Activated naive CD4-positive, alpha-beta T cell treated with anti-CD3 and anti-CD28 coated beads, Interleukin-2, amount 50 U/mL, for 16 hours (primary cell): ENCODE results near the gene CDC42SE2.
A peak's percentile ranks its signal among the peaks of the same experiment; 100 is the strongest.

Experiments used
- DNase-seq: peaks from one replicate; pipeline ENCODE4 v3.0.0-alpha.2; 2020

Gene CDC42SE2, protein sequence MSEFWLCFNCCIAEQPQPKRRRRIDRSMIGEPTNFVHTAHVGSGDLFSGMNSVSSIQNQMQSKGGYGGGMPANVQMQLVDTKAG

DNA sequence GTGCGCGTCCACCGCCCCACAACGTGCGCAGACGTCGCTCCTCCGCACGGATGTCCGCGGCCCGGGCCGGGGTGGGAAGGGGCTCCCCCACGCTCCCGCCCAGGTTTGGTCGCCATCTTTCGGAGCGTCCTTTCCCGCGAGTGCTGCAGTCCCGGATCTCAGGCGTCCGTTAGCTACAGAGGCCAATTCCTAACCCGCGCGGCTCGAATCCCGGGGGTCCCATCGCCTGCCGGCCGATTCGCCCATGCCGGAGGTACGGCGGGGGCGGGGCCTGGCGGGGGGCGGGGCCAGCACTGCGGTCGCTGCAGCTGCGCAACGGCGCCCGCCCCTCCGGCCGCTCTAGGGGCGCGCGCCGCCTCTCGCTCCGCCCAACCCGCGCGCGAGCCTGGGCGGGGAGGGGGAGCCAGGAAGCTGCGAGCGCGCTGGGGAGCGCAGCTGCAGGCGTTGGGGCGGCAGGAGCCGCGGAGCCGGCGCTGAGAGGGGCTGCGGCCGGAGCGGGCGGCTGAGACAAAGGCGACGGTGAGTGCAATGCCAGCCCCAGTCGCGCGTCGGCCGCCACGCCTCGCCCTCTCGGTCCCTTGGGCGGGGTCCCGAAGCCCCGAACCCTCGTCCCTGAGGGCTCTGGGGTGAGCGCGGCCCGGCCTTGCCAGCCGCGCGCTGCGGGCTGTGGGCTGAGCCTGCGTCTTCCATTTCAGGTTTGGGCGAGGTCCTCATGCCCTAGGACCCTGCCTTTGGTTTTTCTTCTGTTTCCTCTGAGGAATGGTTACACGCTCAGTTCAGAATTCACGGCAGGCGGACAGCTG lies at the start of gene CDC42SE2:
TSS of gene CDC42SE2 (plus strand) at position 406 of the 803 bp plus-strand sequence. CDS start 95,441 bp downstream, outside the sequence.
- peak; percentile 88 for DNase-seq

DNA sequence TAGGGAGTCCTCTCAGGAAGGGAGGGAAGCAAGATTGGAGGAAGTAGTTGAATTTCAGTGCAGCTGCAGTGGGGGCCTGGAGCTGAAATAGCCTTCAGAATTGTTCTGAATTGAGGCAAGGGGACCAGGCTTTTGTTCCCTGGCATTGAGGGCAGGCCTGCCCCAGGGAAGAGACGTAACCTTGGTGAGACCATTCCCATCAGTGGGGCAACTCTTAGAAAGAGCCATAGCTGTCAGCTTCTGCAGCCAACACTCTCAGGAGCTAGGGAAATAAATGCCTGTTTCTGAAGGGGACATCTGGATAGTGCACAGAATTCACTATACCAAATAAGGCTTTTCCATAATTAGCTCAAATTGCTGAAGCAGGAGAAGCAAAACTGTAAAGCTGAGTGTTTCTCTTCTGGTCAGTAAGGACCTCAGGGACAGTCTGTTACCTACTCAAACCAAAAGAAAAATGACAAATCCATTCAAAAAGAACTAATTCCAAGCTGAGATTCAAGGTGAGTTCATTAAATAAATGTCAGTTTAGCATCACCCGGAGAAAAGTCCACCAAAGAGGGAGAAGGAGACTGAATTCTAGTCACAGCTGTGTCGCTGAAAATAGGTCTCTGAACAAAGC lies 49.1 kb upstream of the CDC42SE2 start:
- no peak for DNase-seq

DNA sequence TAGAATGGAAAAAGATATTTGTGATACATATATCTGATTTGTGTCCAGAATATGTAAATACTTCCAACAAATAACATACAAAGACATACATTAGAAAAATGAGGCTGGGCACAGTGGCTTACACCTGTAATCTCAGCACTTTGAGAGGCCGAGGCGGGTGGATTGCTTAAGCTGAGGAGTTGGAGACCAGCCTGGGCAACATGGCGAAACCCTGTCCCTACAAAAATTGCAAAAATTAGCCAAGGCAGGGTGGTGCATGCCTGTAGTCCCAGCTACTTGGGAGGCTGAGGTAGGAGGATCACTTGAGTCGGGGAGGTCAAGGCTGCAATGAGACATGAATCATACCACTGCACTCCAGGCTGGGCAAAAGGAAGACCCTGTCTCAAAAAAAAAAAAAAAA lies 46.1 kb upstream of the CDC42SE2 start:
- DNase-seq: no peak

DNA sequence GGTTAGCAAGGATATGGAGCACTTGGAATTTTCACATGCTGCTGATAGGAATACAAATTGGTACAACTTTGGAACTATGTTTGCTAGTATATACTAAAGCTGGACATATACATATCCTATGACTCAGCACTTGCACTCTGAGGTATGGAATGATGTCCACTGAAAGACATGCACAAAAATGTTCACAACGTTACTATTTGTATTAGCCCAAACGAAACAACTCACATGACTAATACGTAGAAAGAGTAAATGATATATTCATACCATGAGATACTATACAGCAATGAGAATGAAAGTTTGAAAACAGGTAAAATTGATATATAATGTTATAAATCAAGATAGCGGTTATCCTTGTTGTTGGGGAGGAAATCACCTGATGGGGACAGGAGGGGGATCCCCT lies 45.5 kb upstream of the CDC42SE2 start:
- no peak for DNase-seq

DNA sequence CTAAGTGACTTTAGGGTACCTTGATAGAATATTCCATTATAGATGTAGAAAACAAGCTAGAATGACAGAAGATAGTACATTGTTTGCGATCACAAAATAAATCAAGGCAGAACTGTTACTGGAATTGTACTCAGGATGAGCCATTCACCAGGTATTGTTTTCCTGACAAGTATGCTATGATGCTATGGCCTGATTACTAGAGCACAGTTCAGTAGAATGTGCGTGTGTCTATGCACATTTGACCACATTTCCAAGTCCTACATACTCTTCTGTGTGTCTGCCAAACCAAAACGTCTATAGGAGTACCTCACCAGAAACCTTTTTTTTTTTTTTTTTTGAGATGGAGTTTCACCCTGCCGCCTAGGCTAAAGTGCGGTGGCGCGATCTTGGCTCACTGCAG lies 43.3 kb upstream of the CDC42SE2 start:
- DNase-seq: no peak

DNA sequence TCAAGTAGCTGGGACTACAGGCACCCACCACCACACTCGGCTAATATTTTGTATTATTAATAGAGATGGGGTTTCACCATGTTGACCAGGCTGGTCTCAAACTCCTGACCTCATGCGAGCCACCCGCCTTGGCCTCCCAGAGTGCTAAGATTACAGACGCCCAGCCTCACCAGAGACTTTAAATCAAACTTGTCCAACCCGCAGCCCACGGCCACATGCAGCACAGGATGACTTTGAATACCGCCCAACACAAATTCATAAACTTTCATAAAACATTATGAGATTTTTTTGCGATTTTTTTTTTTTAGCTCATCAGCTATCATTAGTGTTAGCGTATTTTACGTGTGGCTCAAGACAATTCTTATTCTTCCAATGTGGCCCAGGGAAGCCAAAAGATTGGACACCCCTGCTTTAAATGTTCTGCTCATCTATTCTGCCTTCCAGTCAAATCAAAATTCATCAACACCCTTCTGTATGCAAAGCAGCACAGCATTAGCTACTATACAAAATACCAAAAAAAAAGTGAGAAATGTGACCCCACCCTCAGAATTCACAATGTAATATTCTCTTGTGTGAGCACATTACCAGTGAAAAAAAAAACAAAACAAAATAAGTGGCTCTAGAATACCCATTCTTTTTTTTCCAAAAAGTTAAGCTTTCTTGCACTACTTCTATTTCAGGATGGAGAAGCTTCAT lies 42.7 kb upstream of the CDC42SE2 start:
- DNase-seq: no peak

DNA sequence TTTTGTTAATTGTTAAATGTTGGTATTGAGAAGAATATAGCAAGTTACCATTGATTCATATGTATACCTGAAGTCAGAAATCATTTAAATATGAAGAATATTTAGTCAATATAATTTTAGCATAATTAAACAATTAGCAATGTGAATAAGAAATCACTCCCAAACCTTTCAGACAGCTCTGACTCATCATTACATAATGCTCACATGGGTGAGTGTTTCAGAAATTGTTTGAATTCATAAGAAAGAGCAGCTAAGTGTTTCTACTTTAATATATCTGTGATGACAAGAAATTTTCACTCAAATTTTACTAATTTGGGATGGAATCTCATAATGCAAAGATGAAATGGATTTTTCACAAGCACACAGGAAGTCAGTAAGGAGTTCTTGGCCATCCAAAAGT lies 42.0 kb upstream of the CDC42SE2 start:
- no peak for DNase-seq

DNA sequence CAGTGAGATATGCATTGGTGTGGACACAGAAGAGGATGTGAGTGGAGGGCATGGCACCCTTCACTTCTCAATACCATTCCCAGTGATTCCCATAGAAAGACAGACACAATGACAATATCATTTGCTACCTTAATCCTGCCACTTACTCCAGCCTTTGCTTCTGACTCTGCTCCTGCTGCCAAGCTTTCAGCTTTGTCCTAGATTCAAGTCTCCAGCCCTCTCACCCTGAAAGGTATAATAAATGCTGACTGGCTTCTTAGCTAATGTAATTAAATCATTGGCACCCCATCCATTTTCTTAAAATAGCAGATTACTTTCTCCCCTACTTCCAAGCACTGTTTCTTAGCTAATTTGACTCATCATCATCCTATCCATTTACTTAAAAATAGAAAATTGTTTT lies 41.1 kb upstream of the CDC42SE2 start:
- no peak for DNase-seq

DNA sequence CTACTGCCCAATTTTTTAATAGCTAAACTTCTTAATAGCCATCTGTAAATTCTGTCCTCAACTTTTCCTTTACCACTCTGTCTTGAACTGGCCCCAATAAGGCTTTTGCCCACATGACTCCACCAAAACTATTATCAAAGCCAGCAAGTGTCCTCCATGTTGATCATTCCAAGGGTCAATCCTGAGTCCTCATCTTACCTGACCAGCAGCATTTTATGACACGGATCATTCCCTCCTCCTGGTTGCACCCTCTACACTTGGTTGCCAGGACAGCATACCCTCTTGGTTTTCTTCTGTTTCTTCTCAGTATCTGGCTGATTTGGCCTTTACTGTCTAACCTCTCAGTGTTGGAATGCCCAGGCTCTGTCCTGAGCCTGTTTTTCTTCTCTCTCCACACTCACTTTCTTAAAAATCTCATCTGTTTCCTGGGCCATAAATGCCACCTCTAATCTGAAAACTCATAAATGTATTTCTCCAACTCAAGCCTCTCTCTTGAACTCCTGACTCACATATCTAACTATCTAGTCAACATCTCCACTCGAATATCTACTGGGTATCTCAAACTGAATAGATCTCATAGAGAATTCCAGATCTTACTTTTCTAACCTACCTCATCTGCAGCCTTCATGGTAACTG lies 40.0 kb upstream of the CDC42SE2 start:
- no peak for DNase-seq

DNA sequence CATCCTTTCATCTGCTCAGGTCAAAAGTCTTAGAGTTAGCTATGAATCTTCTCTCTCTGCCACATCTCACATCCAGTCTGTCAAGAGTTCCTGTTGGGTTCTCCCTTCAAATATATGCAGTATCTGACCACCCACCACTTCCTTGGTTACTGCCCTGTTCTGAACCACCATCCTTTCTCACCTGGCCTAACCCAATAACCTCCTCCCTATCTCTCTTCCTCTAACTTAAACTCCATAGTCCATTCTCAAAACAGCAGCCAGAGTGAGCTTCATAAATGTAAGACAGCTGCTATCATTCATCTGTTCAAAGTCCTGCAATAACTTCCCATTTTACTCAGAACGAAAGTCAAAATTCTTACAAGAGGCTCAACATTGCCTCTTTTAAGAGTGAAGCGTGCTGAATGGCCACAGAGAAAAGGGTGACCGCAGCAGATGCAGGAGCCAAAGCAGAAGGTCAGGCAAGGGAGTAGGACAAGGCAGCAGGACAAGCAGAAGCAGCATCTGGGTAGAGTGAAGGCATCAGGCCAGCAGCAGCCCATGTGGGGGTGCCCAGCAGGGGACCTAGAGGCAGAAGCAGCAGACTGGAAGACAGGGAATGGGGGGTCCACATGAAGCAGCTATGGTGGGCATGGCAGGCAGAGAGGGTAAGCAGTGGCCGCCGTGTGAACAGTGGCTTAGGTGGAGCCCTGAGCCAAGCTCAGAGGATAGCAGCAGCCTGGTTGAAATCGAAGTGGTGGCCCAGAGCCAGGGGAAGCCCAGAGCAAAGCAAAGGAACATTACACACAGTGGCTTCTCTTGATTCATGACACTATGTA lies 39.3 kb upstream of the CDC42SE2 start:
- no peak for DNase-seq

DNA sequence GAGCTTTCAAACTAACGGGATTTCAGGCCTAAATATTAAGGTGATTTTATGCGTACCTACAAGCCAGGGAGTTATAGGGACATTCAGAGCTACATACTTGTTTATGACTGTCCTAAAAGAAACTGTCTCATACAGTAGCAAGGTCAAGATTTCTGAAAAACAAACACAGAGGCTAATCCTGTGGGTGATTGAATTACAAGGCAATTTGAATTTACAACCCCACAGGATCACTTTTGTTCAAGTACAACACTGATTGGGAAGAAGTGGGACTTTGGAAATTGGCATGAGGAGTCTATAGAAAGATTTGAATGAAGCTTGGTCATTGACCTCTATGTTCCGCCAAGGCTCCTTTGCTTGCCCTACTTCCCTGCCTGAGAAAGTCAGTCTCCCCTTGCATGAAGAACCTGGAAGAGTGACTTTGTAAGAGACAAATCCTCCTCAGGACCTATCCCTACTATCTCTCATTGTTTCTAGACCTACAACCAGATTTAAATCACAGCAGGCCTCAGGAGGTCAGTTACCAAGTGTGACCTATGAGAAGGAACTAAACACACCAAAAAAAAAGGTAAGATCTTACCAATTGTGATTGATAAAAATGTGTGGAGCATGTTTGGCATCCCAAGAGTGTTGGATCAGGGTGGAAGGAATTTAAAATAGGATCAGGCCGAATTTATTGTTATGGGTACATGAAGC lies 38.4 kb upstream of the CDC42SE2 start:
- no peak for DNase-seq

DNA sequence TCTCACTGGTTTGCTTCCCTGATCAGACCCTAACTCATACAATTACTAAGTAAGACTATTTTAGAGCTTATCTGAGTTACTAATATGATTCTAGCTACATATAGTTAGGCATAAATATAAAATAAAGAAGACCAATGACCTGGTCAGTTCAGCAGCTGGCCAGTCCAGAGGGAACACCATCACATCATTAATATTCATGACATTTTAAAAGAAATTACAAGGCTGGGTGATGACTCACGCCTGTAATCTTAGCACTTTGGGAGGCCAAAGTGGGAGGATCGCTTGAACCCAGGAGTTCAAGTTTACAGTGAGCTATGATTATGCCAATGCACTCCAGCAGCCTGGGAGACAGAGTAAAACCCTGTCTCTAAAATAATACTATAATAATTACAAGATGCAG lies 37.0 kb upstream of the CDC42SE2 start:
- DNase-seq: no peak

DNA sequence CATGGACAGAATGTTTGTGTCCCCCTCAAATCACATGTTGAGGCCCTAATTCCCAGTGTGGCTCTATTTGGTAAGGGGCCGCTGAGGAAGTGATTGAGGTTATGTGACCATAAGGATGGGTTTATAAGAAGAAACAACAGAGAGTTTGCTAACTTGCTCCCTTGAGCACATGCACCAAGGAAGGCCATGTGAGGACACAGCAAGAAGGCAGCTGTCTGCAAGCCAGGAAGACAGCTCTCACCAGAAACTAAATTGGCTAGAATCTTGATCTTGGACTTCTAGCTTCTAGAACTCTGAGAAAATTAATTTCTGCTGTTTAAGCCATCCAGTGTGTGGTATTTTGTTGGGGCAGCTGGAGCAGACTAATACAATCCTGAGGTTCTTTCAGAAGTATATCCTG lies 35.2 kb upstream of the CDC42SE2 start:
- no peak for DNase-seq

DNA sequence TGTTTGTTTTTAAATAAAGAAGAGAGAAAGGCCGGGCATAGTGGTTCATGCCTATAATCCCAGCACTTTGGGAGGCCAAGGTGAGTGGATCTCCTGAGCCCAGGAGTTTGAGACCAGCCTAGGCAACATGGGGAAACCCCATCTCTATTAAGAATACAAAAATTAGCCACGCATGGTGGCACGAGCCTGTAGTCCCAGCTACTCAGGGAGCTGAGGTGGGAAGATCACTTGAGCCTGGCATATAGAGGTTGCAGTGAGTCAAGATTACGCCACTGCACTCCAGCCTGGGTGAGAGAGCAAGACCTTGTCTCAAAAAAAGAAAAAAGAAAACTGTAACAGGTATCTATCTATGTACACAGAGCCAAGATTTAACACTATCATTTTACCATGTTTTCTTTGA lies 34.2 kb upstream of the CDC42SE2 start:
- DNase-seq: no peak

DNA sequence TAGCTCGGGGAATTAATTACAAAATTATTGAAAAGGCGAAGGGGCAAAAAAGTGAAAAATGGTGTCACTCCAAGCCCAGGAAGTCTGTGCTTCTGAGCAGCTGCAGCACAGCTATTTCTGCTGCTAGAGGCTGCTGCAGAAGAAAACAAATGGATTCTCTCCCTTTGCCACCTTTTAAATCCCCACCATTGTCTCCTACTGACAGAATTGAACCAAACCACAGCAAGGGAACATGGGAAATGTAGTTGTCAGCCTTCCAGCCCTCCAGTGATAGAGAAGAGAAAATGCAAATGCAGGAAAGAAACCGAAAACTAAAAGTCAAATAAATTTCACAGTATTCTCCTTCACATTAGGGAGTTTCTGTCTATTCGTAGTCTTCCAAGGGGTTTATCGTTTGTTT lies 33.4 kb upstream of the CDC42SE2 start:
- DNase-seq: no peak

DNA sequence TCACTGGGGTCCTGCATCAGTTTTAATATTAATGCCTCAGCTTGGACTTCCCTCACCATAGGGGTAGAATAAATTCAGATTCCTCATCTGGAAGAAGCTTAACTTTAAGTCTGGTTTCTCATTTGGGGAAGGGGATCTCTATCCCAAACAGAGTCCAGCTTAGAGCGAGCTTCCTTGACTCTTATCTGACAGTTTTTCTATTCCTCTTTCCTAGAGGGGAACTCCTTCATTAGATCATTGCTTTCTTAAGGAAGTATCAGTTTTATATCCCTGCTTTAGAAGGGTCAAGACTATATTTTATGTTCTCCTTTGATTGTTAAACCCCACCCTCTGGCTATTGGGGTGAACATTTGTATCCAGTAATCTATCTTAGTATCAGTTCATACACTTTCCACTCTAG lies 24.2 kb upstream of the CDC42SE2 start:
- DNase-seq: no peak

DNA sequence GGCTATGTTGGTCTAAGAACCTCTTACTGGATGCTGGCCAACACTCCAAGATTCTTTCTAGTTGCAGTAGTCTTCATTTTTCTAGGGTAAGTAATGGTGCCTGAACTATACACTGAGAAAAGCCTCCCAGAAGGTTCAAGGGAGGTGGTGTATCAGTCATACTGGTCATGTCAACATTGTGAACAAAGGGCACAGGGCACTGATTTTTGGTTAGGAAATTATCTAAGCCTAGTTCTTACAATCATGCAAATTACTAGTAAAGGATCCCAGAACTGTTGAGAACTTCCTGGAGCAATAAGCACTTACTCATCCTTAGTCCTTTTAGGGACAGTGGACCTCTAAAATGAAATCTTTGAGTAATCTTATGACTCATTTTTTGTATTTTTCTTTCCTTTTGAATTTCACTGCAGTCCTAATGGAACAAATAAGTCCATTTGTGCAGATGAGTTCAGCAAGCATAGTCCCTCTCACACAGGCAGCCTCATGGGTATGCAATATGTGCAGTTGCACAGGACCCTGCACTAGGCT lies 21.1 kb upstream of the CDC42SE2 start:
- no peak for DNase-seq

DNA sequence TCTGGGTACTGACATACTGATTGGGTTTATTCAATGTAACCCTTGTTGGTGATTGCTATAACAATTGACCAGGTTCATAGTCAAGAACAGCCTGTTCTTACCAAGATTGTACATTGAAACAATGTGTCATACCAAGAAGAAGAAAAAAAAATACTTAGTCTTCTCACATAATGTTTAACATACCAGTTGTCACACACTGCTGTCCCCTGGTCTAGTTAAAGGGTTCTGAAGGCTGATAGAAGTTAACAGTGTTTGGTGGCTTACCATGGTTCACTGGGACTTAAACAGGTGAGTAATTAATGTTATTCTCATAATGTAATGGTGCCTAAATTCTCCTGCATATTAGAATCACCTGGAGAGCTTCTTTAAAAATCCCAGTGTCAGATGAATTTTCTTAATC lies 18.5 kb upstream of the CDC42SE2 start:
- DNase-seq: no peak

DNA sequence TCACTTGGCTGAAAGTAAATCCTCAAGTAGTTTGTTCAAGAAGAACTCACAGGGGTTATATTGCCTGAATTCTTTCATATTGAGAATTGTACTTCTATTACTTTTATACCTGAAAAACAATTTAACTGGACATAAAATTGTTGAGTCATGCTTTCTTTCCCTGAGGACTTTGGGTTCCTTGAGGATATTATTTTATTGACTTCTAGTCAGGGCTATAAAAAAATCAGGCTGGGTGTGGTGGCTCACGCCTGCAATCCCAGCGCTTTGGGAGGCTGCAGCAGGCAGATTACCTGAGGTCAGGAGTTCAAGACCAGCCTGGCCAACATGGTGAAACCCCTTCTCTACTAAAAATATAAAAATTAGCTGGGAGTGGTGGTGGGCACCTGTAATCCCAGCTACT lies 17.9 kb upstream of the CDC42SE2 start:
- DNase-seq: no peak

DNA sequence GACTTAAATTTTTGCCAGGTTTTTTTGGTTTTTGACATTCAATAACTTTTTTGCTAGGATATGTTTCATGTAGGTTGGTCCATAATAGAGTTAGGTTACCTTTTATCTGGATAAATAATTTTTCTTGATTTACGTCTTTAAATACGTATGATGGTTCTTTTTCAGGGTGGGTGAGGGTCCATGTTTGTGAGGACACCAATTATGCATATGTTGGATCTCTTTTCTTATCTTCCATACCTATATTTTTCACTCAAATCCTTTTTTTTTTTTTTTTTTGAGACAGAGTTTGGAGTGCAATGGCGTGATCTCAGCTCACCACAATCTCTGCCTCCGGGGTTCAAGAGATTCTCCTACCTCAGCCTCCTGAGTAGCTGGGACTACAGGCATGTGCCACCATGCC lies 17.3 kb upstream of the CDC42SE2 start:
- no peak for DNase-seq

DNA sequence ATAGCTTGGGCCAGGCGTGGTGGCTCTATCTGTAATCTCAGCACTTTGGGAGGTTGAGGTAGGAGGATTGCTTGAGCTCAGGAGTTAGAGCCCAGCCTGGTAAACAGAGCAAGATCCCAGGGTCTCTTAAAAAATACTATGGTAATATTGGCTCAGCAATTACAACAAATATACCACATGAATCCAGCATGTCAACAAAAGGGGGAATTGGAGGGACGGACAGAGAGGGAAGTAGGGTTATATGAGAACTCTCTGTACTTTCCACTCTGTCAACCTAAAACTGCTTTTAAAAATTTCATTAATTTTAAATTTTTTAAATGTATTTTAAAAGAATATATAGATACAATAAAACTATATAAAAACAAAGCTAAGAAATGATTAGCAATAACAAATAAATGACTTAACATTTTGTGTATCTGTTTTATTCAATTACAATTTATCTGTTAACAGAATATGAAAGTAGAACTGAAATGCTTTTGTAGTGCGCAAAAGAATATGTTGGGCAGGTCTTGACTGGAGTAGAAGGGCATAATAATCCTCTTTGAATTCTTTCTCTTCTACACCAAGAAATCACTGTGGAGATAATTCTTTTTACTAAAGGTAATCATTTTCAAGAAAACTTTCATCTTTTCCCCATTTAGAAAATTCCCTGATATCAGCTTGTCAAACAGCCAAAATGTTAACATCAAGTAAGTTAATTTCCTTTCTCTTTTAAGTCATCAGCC lies 12.9 kb upstream of the CDC42SE2 start:
- no peak for DNase-seq
